Measurements from ENCODE around the gene SLC8A2. TPM values are rescaled to one million over a fixed set of nuclear protein-coding genes. Genes with fewer than 3 reads are reported as not detected.
"Not testable (repeated sequence)": the region's sequence is repeated elsewhere in the genome, so short reads cannot be mapped to it uniquely, and the experiment has no call there.

SLC8A2 gene
- total RNA-seq, 1 donor from 2014 or later: 0.30 TPM

DNA sequence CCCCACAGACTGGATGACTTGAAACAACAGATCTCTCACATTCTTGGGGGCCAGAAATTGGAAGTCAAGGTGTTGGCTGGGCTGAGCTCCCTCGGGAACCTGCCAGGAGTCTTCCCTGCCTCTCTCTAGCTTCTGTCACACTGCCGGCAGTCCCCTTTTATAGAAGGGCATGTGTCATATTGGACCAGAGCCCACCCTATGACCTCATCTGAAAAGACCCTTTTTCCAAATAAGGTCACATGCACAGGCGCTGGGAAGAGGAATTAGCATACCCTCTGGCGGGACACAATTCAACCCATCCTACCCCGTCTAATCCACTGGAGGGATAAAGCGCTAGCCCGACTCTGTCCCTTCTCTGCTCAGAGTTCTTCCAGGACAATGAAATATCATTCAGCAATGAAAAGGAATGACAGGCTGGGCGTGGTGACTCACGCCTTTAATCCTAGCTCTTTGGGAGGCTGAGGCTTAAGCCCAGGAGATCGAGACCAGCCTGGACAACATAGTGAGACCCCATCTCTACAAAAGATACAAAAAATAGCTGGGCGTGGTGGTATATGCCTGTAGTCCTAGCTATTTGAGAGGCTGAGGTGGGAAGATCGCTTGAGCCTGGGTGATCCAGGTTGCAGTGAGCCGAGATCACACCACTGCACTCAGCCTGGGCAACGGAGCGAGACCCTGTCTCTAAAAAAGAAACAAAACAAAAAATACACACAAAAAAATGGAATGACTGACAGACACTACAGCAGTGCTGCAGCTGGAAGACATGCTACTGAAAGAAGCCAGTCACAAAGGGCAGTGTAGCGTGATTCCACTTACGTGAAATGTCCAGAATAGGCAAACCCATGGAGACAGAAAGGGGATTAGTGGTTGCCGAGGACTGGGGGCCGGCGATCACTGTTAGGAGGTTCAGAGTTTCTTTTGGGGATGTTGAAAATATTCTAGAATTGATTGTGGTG lies 80.9 kb downstream of the SLC8A2 start:
- intact Hi-C loops (cut with micrococcal nuclease): loop anchor here (10.0 kb wide), 1 partner anchor 96 kb away; no protein-coding TSS in a partner anchor
- TF ChIP-seq, protein P1, sequence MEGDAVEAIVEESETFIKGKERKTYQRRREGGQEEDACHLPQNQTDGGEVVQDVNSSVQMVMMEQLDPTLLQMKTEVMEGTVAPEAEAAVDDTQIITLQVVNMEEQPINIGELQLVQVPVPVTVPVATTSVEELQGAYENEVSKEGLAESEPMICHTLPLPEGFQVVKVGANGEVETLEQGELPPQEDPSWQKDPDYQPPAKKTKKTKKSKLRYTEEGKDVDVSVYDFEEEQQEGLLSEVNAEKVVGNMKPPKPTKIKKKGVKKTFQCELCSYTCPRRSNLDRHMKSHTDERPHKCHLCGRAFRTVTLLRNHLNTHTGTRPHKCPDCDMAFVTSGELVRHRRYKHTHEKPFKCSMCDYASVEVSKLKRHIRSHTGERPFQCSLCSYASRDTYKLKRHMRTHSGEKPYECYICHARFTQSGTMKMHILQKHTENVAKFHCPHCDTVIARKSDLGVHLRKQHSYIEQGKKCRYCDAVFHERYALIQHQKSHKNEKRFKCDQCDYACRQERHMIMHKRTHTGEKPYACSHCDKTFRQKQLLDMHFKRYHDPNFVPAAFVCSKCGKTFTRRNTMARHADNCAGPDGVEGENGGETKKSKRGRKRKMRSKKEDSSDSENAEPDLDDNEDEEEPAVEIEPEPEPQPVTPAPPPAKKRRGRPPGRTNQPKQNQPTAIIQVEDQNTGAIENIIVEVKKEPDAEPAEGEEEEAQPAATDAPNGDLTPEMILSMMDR (IDR thresholded peaks at IDR 0.05; ENCODE audit: borderline replicate concordance): no peak
- Histone ChIP-seq H3K4me1 (no peaks in the 10 kb centered on the region), H3K27ac (replicated peaks) (no peak overlapping the region), H3K36me3 (no peaks in the 10 kb centered on the region), H3K4me3 (no peak overlapping the region), H3K27me3 (ENCODE audit: low read depth) (peaks cover 49% of the 10 kb centered on the region), H3K9me3 (replicated peaks) (no peaks in the 10 kb centered on the region)
- no peak for DNase-seq

DNA sequence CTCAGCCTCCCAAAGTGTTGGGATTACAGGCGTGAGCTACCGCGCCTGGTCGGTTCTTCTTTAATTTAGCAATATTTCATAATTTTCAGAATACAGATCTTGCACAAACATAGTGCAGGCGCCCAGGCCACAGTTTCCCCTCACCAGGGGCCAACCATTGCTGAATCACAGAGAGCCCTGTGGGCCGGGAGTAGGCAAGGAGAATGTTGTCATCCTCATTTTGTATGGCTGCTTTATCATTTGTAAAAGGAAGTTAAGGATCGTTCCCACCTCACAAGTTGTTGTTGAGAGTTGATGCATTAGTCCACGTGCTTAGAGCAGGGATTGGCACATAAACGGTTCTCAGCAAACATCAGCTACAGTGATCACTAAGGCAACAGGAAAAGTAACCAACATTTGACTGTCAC lies 82.5 kb downstream of the SLC8A2 start:
- no peaks in the 10 kb centered on the region for H3K4me1 ChIP-seq
- no peak overlapping the region for H3K4me3 ChIP-seq
- TF ChIP-seq, protein P1 (IDR thresholded peaks at IDR 0.05; ENCODE audit: borderline replicate concordance): no peak
- H3K27me3 ChIP-seq (ENCODE audit: low read depth): peaks cover 44% of the 10 kb centered on the region
- no peak for DNase-seq
- H3K27ac ChIP-seq (replicated peaks): no peak overlapping the region
- no peaks in the 10 kb centered on the region for H3K36me3 ChIP-seq
- intact Hi-C loops (cut with micrococcal nuclease): no loop called here
- no peaks in the 10 kb centered on the region for H3K9me3 ChIP-seq (replicated peaks)

DNA sequence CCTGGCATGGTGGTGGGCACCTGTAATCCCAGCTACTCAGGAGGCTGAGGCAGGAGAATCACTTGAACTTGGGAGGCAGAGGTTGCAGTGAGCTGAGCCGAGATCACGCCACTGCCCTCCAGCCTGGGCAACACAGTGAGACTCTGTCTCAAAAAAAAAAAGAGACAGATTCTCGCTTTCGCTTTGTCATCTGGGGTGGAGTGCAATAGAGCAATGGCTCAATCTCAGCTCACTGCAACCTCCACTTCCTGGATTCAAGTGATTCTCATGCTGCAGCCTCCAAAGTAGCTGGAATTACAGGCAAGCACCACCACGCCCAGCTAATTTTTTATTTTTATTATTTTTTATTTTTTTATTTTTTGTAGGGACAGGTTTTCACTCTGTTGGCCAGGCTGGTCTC lies 83.0 kb downstream of the SLC8A2 start:
- intact Hi-C loops (cut with micrococcal nuclease); H3K27ac ChIP-seq (replicated peaks); H3K36me3 ChIP-seq; DNase-seq; H3K9me3 ChIP-seq (replicated peaks); H3K4me1 ChIP-seq; H3K4me3 ChIP-seq: not testable (repeated sequence)
- peaks cover 41% of the 10 kb centered on the region for H3K27me3 ChIP-seq (ENCODE audit: low read depth)

DNA sequence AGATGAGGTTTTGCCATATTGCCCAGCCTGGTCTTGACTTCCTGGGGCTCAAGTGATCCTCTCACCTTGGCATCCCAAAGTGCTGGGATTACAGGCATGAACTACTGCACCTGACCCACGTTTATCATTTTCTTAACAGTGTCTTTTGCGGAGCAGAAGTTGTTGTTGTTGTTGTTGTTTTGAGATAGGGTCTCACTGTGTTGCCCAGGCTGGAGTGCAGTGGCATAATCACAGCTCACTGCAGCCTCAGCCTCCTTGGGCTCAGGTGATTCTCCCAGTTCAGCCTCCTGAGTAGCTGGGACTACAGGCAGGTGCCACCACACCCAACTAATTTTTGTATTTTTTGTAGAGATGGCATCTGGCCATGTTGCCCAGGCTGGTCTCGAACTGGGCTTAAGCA lies 84.1 kb downstream of the SLC8A2 start:
- H3K36me3 ChIP-seq; intact Hi-C loops (cut with micrococcal nuclease); DNase-seq; H3K4me1 ChIP-seq; H3K27ac ChIP-seq (replicated peaks); H3K4me3 ChIP-seq; H3K9me3 ChIP-seq (replicated peaks): not testable (repeated sequence)
- peaks cover 35% of the 10 kb centered on the region for H3K27me3 ChIP-seq (ENCODE audit: low read depth)

DNA sequence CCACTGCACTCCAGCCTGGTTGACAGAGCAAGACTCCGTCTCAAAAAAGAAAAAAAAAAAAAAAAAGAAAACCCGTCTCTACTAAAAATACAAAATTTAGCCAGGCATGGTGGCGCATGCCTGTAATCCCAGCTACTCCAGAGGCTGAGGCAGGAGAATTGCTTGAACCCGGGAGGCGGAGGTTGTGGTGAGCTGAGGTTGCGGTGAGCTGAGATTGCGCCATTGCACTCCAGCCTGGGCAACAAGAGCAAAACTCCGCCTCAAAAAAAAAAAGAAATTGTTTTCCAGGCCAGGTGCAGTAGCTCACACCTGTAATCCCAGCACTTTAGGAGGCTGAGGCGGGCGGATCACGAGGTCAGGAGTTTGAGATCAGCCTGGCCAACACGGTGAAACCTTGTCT lies 85.1 kb downstream of the SLC8A2 start:
- H3K4me3 ChIP-seq; H3K9me3 ChIP-seq (replicated peaks); H3K4me1 ChIP-seq; H3K27ac ChIP-seq (replicated peaks); DNase-seq; intact Hi-C loops (cut with micrococcal nuclease): not testable (repeated sequence)
- Histone ChIP-seq H3K27me3 (ENCODE audit: low read depth) (peaks cover 25% of the 10 kb centered on the region), H3K36me3 (peaks cover 12% of the 10 kb centered on the region)

DNA sequence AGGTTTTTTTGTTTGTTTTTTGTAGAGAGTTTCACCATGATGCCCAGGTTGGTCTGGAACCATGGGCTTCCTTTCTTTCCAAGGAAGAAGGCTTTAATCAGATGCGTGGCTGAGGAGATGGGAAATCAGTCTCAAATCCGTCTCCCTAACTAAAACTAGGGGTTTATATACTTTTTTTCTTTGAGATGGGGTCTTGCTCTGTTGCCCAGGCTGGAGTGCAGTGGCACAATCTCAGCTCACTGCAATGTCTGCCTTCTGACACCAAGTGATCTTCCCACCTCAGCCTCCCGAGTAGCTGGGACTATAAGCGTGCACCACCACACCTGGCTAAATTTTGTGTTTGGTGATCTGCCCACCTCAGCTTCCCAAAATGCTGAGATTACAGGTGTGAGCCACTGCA lies 87.2 kb downstream of the SLC8A2 start:
- H3K9me3 ChIP-seq (replicated peaks); DNase-seq; H3K27ac ChIP-seq (replicated peaks); intact Hi-C loops (cut with micrococcal nuclease); H3K4me3 ChIP-seq; H3K4me1 ChIP-seq: not testable (repeated sequence)
- H3K36me3 ChIP-seq: peaks cover 33% of the 10 kb centered on the region
- peaks cover 16% of the 10 kb centered on the region for H3K27me3 ChIP-seq (ENCODE audit: low read depth)

DNA sequence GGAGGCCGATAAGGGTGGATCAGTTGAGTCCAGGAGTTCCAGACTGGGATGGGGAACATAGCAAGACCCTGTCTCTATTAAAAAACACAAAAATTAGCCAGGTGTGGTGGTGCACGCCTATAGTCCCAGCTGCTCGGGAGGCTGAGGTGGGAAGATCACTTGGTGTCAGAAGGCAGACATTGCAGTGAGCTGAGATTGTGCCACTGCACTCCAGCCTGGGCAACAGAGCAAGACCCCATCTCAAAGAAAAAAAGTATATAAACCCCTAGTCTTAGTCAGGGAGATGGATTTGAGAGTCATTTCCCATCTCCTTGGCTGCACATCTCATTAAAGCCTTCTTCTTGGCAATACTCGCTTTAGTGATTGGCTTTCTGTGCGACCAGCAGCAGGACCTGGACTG lies 87.8 kb downstream of the SLC8A2 start:
- DNase-seq; H3K4me1 ChIP-seq; H3K9me3 ChIP-seq (replicated peaks); H3K27ac ChIP-seq (replicated peaks); H3K4me3 ChIP-seq; intact Hi-C loops (cut with micrococcal nuclease): not testable (repeated sequence)
- H3K27me3 ChIP-seq (ENCODE audit: low read depth): peaks cover 16% of the 10 kb centered on the region
- peaks cover 38% of the 10 kb centered on the region for H3K36me3 ChIP-seq

DNA sequence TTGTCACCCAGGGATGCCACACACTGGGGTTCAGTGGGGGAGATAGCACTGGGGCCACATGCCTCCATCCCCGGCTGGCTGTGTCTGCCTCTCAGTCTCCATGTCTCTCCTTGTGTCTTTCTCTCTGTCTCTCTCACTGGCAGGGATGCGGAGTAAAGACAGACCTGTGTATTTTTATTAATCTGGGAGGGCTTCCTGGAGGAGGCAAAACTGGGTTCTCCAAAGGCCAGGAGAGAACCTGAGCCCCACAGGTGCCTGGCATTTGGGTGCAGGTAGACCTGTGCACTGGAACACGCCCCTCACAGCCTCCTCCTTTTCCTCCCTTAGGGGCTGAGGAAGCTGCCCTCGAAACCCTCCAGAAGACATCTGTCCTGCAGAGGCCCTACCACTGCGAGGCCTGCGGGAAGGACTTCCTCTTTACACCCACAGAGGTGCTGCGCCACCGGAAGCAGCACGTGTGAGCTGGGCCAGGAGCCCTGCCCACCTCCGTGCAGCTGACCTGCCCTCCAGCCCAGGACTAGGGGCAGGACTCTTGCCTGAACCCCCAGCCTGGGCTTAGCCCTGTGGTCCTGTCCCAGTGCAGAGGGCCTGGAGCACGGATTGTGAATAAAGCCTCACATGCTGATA lies 89.9 kb downstream of the SLC8A2 start:
- peaks cover 43% of the 10 kb centered on the region for H3K36me3 ChIP-seq

More for the DNA sequence above, 89.9 kb downstream of the SLC8A2 start:
- Histone ChIP-seq H3K27me3 (ENCODE audit: low read depth) (peaks cover 9% of the 10 kb centered on the region), H3K27ac (replicated peaks) (no peak overlapping the region), H3K4me1 (peaks cover 18% of the 10 kb centered on the region), H3K4me3 (no peak overlapping the region), H3K9me3 (replicated peaks) (no peaks in the 10 kb centered on the region)
- TF ChIP-seq, protein P1 (IDR thresholded peaks at IDR 0.05; ENCODE audit: borderline replicate concordance): no peak
- no peak for DNase-seq
- intact Hi-C loops (cut with micrococcal nuclease): no loop called here
